Measurements from ENCODE around the gene HARBI1.

DNA sequence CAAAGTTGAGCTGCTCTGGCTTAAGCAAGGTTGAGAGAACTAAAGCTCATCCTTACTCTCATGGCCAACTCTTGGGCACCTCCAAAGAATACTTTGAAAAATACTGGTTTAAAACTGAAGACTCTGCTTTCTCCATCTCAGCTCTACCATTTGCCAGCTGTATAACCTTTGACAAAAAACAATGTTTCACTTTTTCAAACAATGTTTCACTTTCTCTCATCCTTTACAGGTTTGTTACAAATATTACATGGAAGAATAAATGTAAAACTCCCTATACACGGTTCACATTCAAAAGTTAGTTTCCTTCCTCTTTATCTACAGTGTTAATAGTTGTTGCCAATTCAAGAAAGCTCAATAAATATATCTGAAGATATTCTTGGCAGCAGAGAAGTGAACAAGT, 42.4 kb downstream of the HARBI1 start:
- TF ChIP-seq, protein P1, sequence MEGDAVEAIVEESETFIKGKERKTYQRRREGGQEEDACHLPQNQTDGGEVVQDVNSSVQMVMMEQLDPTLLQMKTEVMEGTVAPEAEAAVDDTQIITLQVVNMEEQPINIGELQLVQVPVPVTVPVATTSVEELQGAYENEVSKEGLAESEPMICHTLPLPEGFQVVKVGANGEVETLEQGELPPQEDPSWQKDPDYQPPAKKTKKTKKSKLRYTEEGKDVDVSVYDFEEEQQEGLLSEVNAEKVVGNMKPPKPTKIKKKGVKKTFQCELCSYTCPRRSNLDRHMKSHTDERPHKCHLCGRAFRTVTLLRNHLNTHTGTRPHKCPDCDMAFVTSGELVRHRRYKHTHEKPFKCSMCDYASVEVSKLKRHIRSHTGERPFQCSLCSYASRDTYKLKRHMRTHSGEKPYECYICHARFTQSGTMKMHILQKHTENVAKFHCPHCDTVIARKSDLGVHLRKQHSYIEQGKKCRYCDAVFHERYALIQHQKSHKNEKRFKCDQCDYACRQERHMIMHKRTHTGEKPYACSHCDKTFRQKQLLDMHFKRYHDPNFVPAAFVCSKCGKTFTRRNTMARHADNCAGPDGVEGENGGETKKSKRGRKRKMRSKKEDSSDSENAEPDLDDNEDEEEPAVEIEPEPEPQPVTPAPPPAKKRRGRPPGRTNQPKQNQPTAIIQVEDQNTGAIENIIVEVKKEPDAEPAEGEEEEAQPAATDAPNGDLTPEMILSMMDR (IDR thresholded peaks at IDR 0.05; ENCODE audit: borderline replicate concordance, extremely low read depth, low read length, poor library complexity, severe bottlenecking) = no peak
- no peak for TF ChIP-seq EZH2 (IDR thresholded peaks at IDR 0.05; ENCODE audit: borderline replicate concordance, low read depth, low read length, severe bottlenecking)
